GM18907 (cell line): ENCODE data around the gene TREML2.

Experiments
- ATAC-seq: cut with Tn5 transposase; IDR thresholded peaks from one replicate; pipeline ENCODE4 v1.9.1; 2021; ENCODE audit warnings: mild to moderate bottlenecking, moderate library complexity; ENCODE audit not compliant: unreplicated experiment

TREML2 gene

DNA sequence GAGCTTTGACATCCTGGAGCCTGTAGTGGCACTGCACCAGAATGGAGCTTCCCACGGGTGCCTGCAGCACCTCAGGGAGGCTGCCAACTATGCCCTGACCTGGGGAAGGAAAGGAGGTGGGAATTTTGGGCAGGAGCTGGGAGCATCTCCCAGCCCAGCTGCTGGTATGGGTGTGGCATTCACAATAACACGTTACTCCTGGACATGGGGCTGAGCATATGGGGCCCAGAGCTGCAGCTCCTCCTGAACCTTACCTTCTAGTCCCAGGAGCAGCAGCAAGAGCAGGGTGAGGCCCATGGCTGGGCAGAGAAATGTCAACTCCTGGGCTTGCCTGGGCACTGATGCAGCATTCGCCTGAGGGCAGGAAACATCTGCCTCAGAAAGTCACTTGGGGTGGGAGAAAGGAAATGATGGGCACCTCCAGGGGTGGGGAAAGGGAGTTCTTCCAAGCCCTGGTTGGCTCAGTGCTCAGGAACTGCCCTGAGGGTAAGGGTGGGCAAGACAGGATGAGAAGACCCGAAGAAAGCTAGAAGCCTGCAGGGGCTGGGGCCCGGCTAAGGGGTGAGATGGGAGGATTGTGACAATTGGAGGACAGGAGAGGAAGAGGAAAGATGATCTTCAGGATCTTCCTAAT is 46.8 kb downstream of the TREML2 start, which contains the start of gene TREML1:
Gene TREML1, minus strand, starts transcription at position 356 of the 634 bp plus-strand sequence. Its CDS starts 59 bp downstream, at position 297.
- no peak for ATAC-seq

DNA sequence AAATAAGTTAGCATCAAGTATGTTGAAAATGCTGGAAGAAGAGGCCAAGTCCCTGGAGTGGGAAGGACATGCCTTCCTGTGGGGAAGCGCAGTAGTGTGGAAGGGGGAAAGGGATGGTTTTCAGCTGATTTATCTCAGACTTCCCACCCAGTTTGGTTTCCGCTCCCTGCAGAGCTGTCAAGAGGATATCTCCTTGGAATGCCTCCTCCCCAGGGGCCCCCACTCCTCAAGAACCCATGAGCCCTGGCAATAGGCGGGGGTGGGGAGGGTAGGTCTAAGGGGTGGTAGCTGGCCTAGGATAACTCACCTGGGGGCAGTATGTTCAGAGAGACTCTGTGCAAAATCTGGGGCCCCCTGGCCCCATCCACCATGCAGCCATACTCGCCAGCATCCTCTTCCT is 47.5 kb downstream of the TREML2 start:
- ATAC-seq: no peak

- ATAC-seq: no peak
These were observed 50.3 kb downstream of the TREML2 start for GRCh38 chr6:41150671-41151070.

GRCh38 chr6:41147917-41148316 is 53.0 kb downstream of the TREML2 start:
- no peak for ATAC-seq
